ENCODE results near the gene MYH11.
"Not testable (repeated sequence)": the region's sequence is repeated elsewhere in the genome, so short reads cannot be mapped to it uniquely, and the experiment has no call there.

MYH11 gene

DNA sequence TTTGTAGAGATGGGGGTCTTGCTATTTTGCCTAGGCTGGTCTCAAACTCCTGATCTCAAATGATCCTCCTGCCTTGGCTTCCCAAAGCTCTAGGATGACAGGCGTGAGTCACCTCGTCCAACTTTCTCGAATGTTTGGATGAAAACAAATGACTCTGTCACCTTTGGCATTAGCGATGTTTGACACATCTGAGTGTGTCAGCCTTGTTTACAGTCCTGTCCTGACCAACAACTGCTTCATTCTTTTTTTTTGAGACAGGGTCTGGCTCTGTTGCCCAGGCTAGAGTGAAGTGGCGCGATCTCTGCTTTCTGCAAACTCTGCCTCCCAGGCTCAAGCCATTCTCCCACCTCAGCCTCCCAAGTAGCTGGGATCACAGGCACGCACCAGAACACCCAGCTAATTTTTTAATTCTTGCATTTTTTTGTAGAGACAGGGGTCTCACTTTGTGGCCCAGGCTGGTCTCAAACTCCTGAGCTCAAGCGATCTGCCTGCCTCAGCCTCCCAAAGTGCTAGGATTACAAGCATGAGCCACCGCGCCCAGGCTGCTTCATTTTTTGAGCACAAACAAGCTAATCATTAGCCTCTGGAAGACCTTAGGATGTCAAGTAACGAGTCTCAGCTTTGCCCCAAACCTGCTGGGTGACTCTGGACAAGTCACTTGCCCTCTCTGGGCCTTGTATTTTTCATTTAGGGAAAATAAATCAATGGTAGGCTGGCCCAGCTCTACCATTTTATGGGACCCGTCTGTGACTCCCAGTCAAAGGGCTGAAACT, 7.4 kb downstream of the MYH11 start:
- H3K27ac ChIP-seq (ENCODE audit: poor library complexity, severe bottlenecking) = no peak overlapping the region
- no peak overlapping the region for H3K4me3 ChIP-seq (ENCODE audit: severe bottlenecking)
- peaks cover 2% of the 10 kb centered on the region for H3K27me3 ChIP-seq (ENCODE audit: insufficient read depth, poor library complexity, severe bottlenecking)
- TF ChIP-seq, protein P1, sequence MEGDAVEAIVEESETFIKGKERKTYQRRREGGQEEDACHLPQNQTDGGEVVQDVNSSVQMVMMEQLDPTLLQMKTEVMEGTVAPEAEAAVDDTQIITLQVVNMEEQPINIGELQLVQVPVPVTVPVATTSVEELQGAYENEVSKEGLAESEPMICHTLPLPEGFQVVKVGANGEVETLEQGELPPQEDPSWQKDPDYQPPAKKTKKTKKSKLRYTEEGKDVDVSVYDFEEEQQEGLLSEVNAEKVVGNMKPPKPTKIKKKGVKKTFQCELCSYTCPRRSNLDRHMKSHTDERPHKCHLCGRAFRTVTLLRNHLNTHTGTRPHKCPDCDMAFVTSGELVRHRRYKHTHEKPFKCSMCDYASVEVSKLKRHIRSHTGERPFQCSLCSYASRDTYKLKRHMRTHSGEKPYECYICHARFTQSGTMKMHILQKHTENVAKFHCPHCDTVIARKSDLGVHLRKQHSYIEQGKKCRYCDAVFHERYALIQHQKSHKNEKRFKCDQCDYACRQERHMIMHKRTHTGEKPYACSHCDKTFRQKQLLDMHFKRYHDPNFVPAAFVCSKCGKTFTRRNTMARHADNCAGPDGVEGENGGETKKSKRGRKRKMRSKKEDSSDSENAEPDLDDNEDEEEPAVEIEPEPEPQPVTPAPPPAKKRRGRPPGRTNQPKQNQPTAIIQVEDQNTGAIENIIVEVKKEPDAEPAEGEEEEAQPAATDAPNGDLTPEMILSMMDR (IDR thresholded peaks at IDR 0.05; ENCODE audit: poor library complexity, severe bottlenecking) = no peak
- DNase-seq (ENCODE audit: low spot score) = no peak
- no peaks in the 10 kb centered on the region for H3K36me3 ChIP-seq (ENCODE audit: low read depth)
- no peaks in the 10 kb centered on the region for H3K9me3 ChIP-seq (ENCODE audit: severe bottlenecking)
- no peak for ATAC-seq (ENCODE audit: low read depth)
- no peaks in the 10 kb centered on the region for H3K4me1 ChIP-seq (ENCODE audit: insufficient read depth, poor library complexity, severe bottlenecking)

DNA sequence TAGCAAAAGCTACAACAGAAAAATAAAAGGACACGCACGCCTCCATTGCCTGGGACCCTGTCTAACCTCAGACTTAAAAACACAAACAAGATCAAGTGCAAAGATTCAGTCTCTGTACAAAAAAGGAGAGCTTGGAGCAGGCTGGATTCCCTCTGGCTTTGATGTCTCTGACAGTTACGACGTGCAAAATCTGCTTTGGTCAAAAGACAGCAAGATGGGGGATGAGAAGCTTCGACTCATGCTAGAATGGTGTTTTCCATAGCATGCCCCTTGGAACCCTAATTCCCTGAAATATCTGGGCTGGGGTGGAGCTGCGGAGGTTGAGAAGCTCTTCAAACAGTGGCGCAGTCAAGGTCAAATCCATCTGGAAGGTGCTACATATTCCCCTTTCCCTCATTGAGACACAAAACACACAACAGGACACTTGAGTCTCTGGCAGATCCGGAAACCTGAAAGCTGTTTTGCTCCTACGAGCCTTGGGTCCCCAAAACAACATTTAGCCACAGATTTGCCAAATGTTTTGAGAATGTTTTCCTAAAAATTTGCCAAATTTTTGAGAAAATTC, 9.1 kb downstream of the MYH11 start:
- TF ChIP-seq, protein P1 (IDR thresholded peaks at IDR 0.05; ENCODE audit: poor library complexity, severe bottlenecking) = no peak
- Histone ChIP-seq H3K9me3 (ENCODE audit: severe bottlenecking) (no peaks in the 10 kb centered on the region), H3K4me1 (ENCODE audit: insufficient read depth, poor library complexity, severe bottlenecking) (no peaks in the 10 kb centered on the region), H3K4me3 (ENCODE audit: severe bottlenecking) (no peak overlapping the region), H3K27ac (ENCODE audit: poor library complexity, severe bottlenecking) (no peak overlapping the region), H3K27me3 (ENCODE audit: insufficient read depth, poor library complexity, severe bottlenecking) (no peaks in the 10 kb centered on the region), H3K36me3 (ENCODE audit: low read depth) (no peaks in the 10 kb centered on the region)
- no peak for ATAC-seq (ENCODE audit: low read depth)
- no peak for DNase-seq (ENCODE audit: low spot score)

DNA sequence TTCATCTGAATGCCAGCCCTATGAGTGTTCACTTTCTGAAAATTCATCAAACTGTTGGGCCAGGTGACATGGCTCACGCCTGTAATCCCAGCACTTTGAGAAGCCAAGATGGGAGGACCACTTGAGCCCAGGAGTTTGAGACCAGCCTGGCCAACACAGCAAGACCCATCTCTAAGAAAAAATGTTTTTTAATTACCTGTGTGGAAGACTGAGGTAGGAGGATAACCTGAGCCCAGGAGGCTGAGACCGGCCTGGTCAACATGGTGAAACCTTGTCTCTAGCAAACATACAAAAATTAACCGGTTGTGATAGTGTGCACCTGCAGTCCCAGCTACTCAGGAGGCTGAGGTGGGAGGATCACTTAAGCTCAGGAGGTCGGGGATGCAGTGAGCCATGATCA, 10.3 kb downstream of the MYH11 start:
- no peaks in the 10 kb centered on the region for H3K27me3 ChIP-seq (ENCODE audit: insufficient read depth, poor library complexity, severe bottlenecking)
- no peaks in the 10 kb centered on the region for H3K36me3 ChIP-seq (ENCODE audit: low read depth)
- H3K27ac ChIP-seq (ENCODE audit: poor library complexity, severe bottlenecking) = no peak overlapping the region
- ATAC-seq (ENCODE audit: low read depth) (no peak), DNase-seq (ENCODE audit: low spot score) (no peak)
- H3K9me3 ChIP-seq (ENCODE audit: severe bottlenecking) = no peaks in the 10 kb centered on the region
- TF ChIP-seq, protein P1 (IDR thresholded peaks at IDR 0.05; ENCODE audit: poor library complexity, severe bottlenecking) = no peak
- no peak overlapping the region for H3K4me3 ChIP-seq (ENCODE audit: severe bottlenecking)
- no peaks in the 10 kb centered on the region for H3K4me1 ChIP-seq (ENCODE audit: insufficient read depth, poor library complexity, severe bottlenecking)

DNA sequence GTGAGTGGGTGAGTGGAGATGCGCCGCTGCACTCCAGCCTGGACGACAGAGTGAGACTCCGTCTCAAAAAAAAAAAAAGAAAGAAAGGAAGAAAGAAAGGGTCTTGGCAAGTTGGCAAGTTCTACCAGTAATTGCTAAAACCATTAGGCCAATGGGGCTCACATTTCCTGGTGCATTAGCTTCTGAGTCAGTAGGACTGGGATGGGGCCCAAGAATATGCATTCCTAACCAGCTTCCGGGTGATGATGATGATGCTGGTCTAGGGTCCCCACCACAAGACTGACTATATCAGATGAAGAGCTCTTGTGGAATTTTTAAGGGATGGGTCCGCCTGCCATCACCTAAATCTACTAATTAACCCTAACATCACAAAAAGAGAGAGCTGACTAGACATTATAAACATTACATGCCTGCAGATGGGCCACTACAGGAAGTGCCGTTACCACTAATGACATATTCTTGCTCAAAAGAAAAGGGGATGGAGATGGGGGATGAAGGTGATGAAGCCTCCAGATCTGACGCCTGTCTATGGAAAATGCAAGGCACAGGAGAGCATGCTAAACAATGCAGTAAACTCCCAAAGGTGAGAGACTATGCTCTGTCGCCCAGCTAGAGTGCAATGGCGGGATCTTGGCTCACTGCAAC, 13.1 kb downstream of the MYH11 start:
- no peaks in the 10 kb centered on the region for H3K9me3 ChIP-seq (ENCODE audit: severe bottlenecking)
- TF ChIP-seq, protein P1 (IDR thresholded peaks at IDR 0.05; ENCODE audit: poor library complexity, severe bottlenecking) = no peak
- no peak overlapping the region for H3K27ac ChIP-seq (ENCODE audit: poor library complexity, severe bottlenecking)
- ATAC-seq (ENCODE audit: low read depth) (no peak), DNase-seq (ENCODE audit: low spot score) (no peak)
- no peak overlapping the region for H3K4me3 ChIP-seq (ENCODE audit: severe bottlenecking)
- no peaks in the 10 kb centered on the region for H3K36me3 ChIP-seq (ENCODE audit: low read depth)
- no peaks in the 10 kb centered on the region for H3K27me3 ChIP-seq (ENCODE audit: insufficient read depth, poor library complexity, severe bottlenecking)
- no peaks in the 10 kb centered on the region for H3K4me1 ChIP-seq (ENCODE audit: insufficient read depth, poor library complexity, severe bottlenecking)

DNA sequence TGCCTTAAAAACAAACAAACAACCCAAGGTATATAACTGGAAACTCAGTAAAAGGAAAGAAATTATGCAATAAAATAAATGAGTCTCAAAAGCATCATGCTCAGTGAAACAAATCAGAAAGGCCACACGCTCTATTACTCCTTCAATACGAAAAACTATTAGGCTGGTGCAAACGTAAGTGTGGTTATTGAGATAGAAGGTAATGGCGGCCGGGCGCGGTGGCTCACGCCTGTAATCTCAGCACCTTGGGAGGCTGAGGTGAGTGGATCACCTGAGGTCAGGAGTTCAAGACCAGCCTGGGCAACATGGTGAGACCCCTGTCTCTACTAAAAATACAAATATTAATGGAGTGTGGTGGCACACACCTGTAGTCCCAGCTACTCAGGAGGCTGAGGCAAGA, 17.6 kb downstream of the MYH11 start:
- not testable (repeated sequence) for H3K4me3 ChIP-seq (ENCODE audit: severe bottlenecking); H3K27me3 ChIP-seq (ENCODE audit: insufficient read depth, poor library complexity, severe bottlenecking); H3K9me3 ChIP-seq (ENCODE audit: severe bottlenecking); DNase-seq (ENCODE audit: low spot score); H3K27ac ChIP-seq (ENCODE audit: poor library complexity, severe bottlenecking); H3K4me1 ChIP-seq (ENCODE audit: insufficient read depth, poor library complexity, severe bottlenecking); ATAC-seq (ENCODE audit: low read depth); H3K36me3 ChIP-seq (ENCODE audit: low read depth)

Data from RWPE2 (cell line).